Neural cell (in vitro differentiated cells): ENCODE measurements around the gene UMODL1. TPM values are rescaled to one million over a fixed set of nuclear protein-coding genes. Genes with fewer than 3 reads are reported as not detected.

Experiments
- H2AFZ ChIP-seq: fragments of 200-600, 300-800 bp; sonication (generic), shearing (Covaris generic); 2 replicates; pipeline ENCODE4 v1.6.0; 2014; ENCODE audit warnings: low read depth, mild to moderate bottlenecking, antibody characterized with exemption, low read length, moderate library complexity
- H3F3A ChIP-seq: fragments of 200-600 bp; shearing (Covaris generic); 2 replicates; pipeline ENCODE4 v1.6.1; 2016; ENCODE audit warnings: mild to moderate bottlenecking, moderate library complexity, mixed read lengths, antibody characterized with exemption, low read length; ENCODE audit not compliant: insufficient read depth, poor library complexity, severe bottlenecking
- H3K27ac ChIP-seq: fragments of 200-600, 300-800 bp; sonication (generic), shearing (Covaris generic); 2 replicates; pipeline ENCODE4 v1.5.1; 2014; ENCODE audit warnings: mild to moderate bottlenecking, low read length, moderate library complexity
- H3K27me3 ChIP-seq: fragments of 300-800, 200-600 bp; sonication (generic), shearing (Covaris generic); 2 replicates; pipeline ENCODE4 v1.6.0; 2014; ENCODE audit warnings: mild to moderate bottlenecking, low read depth, low read length, moderate library complexity; ENCODE audit not compliant: insufficient read depth
- H3K36me3 ChIP-seq: fragments of 300-800, 200-600 bp; sonication (generic), shearing (Covaris generic); 2 replicates; pipeline ENCODE4 v1.5.1; 2014; ENCODE audit warnings: mild to moderate bottlenecking, antibody characterized with exemption, low read length, moderate library complexity; ENCODE audit not compliant: insufficient read depth
- H3K4me2 ChIP-seq: fragments of 300-800, 200-600 bp; sonication (generic), shearing (Covaris generic); 2 replicates; pipeline ENCODE4 v1.6.0; 2014; ENCODE audit warnings: mild to moderate bottlenecking, low read length
- H3K4me3 ChIP-seq: fragments of 300-800, 200-600 bp; sonication (generic), shearing (Covaris generic); 2 replicates; pipeline ENCODE4 v1.5.1; 2014; ENCODE audit warnings: mild to moderate bottlenecking, low read length, moderate library complexity
- H3K79me2 ChIP-seq: fragments of 200-600 bp; shearing (Covaris generic); replicated peaks from 2 replicates; pipeline ENCODE4 v1.6.0; 2014; ENCODE audit warnings: mild to moderate bottlenecking, low read length, moderate library complexity; ENCODE audit not compliant: insufficient read depth
- H3K9ac ChIP-seq: fragments of 300-800, 200-600 bp; sonication (generic), shearing (Covaris generic); 2 replicates; pipeline ENCODE4 v1.6.1; 2016; ENCODE audit warnings: mild to moderate bottlenecking, low read length, mixed read lengths
- H3K9me2 ChIP-seq: fragments of 200-600 bp; shearing (Covaris generic); 2 replicates; pipeline ENCODE4 v1.6.1; 2016; ENCODE audit warnings: mild to moderate bottlenecking, low read length, mixed read lengths; ENCODE audit not compliant: insufficient read depth
- H3K9me3 ChIP-seq: fragments of 200-600, 300-800 bp; sonication (generic), shearing (Covaris generic); 2 replicates; pipeline ENCODE4 v1.6.1; 2016; ENCODE audit warnings: mild to moderate bottlenecking, mixed run types, low read length, moderate library complexity, mixed read lengths
- H4K20me1 ChIP-seq: fragments of 200-600 bp; shearing (Covaris generic); 2 replicates; pipeline ENCODE4 v1.6.1; 2016; ENCODE audit warnings: mild to moderate bottlenecking, mixed run types; ENCODE audit not compliant: insufficient read depth
- CTCF ChIP-seq: fragments of 450-650 bp; IDR thresholded peaks from 2 replicates; pipeline ENCODE4 v1.5.1; 2014; ENCODE audit warnings: antibody characterized with exemption, mild to moderate bottlenecking, moderate library complexity; ENCODE audit not compliant: poor library complexity, severe bottlenecking
- EP300 ChIP-seq: fragments of 450-650 bp; conservative IDR thresholded peaks from 2 replicates; pipeline ENCODE4 v1.6.1; 2014; ENCODE audit warnings: antibody characterized with exemption, mild to moderate bottlenecking, moderate library complexity; ENCODE audit not compliant: poor library complexity, severe bottlenecking
- EZH2 ChIP-seq: fragments of 200-600, 300-800 bp; shearing (Covaris generic), sonication (generic); IDR thresholded peaks from 2 replicates; pipeline ENCODE4 v1.6.1; 2014; ENCODE audit warnings: antibody characterized with exemption, low read length, borderline replicate concordance, mild to moderate bottlenecking; ENCODE audit not compliant: insufficient read depth, poor library complexity, severe bottlenecking
- MXI1 ChIP-seq: fragments of 450-650 bp; conservative IDR thresholded peaks from 2 replicates; pipeline ENCODE4 v1.6.1; 2014; ENCODE audit warnings: antibody characterized with exemption, mild to moderate bottlenecking; ENCODE audit not compliant: poor library complexity, severe bottlenecking
- POLR2AphosphoS5 ChIP-seq: IDR thresholded peaks from 2 replicates; pipeline ENCODE4 v1.6.1; 2012
- RAD21 ChIP-seq: fragments of 450-650 bp; conservative IDR thresholded peaks from 2 replicates; pipeline ENCODE4 v1.6.1; 2014; ENCODE audit warnings: antibody characterized with exemption, mild to moderate bottlenecking, moderate library complexity
- REST ChIP-seq: IDR thresholded peaks from 2 replicates; pipeline ENCODE4 v1.6.1; 2012; ENCODE audit warnings: borderline replicate concordance
- SMC3 ChIP-seq: fragments of 450-650 bp; conservative IDR thresholded peaks from 2 replicates; pipeline ENCODE4 v1.6.1; 2014; ENCODE audit warnings: antibody characterized with exemption, mild to moderate bottlenecking, moderate library complexity; ENCODE audit not compliant: poor library complexity
- TAF1 ChIP-seq: IDR thresholded peaks from 2 replicates; pipeline ENCODE4 v1.6.1; 2012; ENCODE audit warnings: low read depth
- polyA plus RNA-seq: library from polyadenylated mRNA; depleted of rRNA; stranded (reverse); fragments of >200 nt; gene quantifications from 2 replicates; pipeline ENCODE4 v1.2.3, GENCODE V29; 2014

The UMODL1 gene
- polyA plus RNA-seq, 1 donor from 2014 or later, result 0.11 TPM

- no peak overlapping the region for H2AFZ ChIP-seq
- no peak overlapping the region for H3K4me2 ChIP-seq
- H3K4me3 ChIP-seq, result no peak overlapping the region
- no peaks in the 10 kb centered on the region for H3F3A ChIP-seq
- H3K9me2 ChIP-seq, result no peaks in the 10 kb centered on the region
- H3K36me3 ChIP-seq, result no peaks in the 10 kb centered on the region
- H3K79me2 ChIP-seq, result no peaks in the 10 kb centered on the region
- no peak overlapping the region for H3K9ac ChIP-seq
- H3K27me3 ChIP-seq, result no peaks in the 10 kb centered on the region
- H4K20me1 ChIP-seq, result no peaks in the 10 kb centered on the region
- peaks cover 3% of the 10 kb centered on the region for H3K9me3 ChIP-seq
- H3K27ac ChIP-seq, result no peak overlapping the region
- TF ChIP-seq EP300 (no peak), SMC3 (no peak), MXI1 (no peak), EZH2 (no peak), TAF1 (no peak), REST (no peak), POLR2AphosphoS5 (no peak), RAD21 (no peak), CTCF (no peak)
These were observed 25.4 kb downstream of the UMODL1 start for GRCh38 chr21:42096566-42096965.

- H3K4me2 ChIP-seq, result no peak overlapping the region
- H4K20me1 ChIP-seq, result no peaks in the 10 kb centered on the region
- no peaks in the 10 kb centered on the region for H3K36me3 ChIP-seq
- H3K79me2 ChIP-seq, result no peaks in the 10 kb centered on the region
- H3K27me3 ChIP-seq, result no peaks in the 10 kb centered on the region
- H3K9me2 ChIP-seq, result no peaks in the 10 kb centered on the region
- H3K9ac ChIP-seq, result no peak overlapping the region
- peaks cover 3% of the 10 kb centered on the region for H3K9me3 ChIP-seq
- H3K27ac ChIP-seq, result no peak overlapping the region
- H3F3A ChIP-seq, result no peaks in the 10 kb centered on the region
- no peak overlapping the region for H2AFZ ChIP-seq
- no peak overlapping the region for H3K4me3 ChIP-seq
- no peak for TF ChIP-seq EZH2
- no peak for TF ChIP-seq RAD21
- no peak for TF ChIP-seq REST
- no peak for TF ChIP-seq POLR2AphosphoS5
- TF ChIP-seq SMC3, result no peak
- no peak for TF ChIP-seq EP300
- TF ChIP-seq MXI1, result no peak
- TF ChIP-seq CTCF, result no peak
- no peak for TF ChIP-seq TAF1
These were observed 26.2 kb downstream of the UMODL1 start for GRCh38 chr21:42097274-42097673.
